K562 (cell line): ENCODE results near the gene RNF166. TPM values are rescaled to one million over a fixed set of nuclear protein-coding genes. Genes with fewer than 3 reads are reported as not detected.

Experiments
- ATAC-seq: fragments of 200-7000 bp; cut with Tn5 transposase; 3 replicates; pipeline ENCODE4 v1.9.1; 2020; ENCODE audit warnings: moderate library complexity
- BruUV-seq: library from RNA; stranded (reverse); fragments of 400-500 nt; replicated peaks from 2 replicates; lab custom pipeline; 2021; lab: Mats Ljungman, UMichigan
- CTCF ChIA-PET: fragments of 300-600 bp; formaldehyde crosslinking; extraction: SDS; loops from one replicate; lab custom pipeline; 2021; ENCODE audit warnings: low intra/inter-chr PET ratio; lab: Yijun Ruan, JAX
- POLR2A ChIA-PET: fragments of 300-600, 350-650 bp; sonication (Branson Sonifier 250); formaldehyde crosslinking; extraction: SDS; loops from one replicate; lab custom pipeline; 2021; ENCODE audit warnings: antibody characterized with exemption, inconsistent platforms; lab: Yijun Ruan, JAX
- DNase-seq, 4 experiments: peaks; one replicate each; pipeline versions ENCODE4 v3.0.0 to v3.0.0-alpha.2; 2011 to 2018; ENCODE audit warnings: low spot score in 3 of 4, mixed read lengths in 3 of 4; ENCODE audit errors: extremely low read depth in 1 of 4
- FAIRE-seq: peaks from 2 replicates; lab custom pipeline; 2011; peaks lifted over from hg19 to GRCh38; lab: Jason Lieb, UNC
- H2AFZ ChIP-seq: 2 replicates; pipeline ENCODE4 v1.6.0; 2011; ENCODE audit warnings: low read depth, low read length, control low read depth, inconsistent platforms
- H3K27ac ChIP-seq: fragments of 200-600 bp; 3 replicates; pipeline ENCODE4 v1.8.0; 2011; ENCODE audit warnings: low read depth, mild to moderate bottlenecking, control low read depth, inconsistent platforms, low read length, moderate library complexity, mixed read lengths; ENCODE audit errors: extremely low read depth
- H3K27me3 ChIP-seq, 2 experiments: fragments of 300-600 bp in 1 of 2; 2 replicates in 1 of 2; 3 replicates in 1 of 2; pipeline versions ENCODE4 v1.6.0 to v1.8.0; 2011; ENCODE audit warnings: inconsistent platforms in 2 of 2, low read length in 2 of 2, mild to moderate bottlenecking in 1 of 2, mixed read lengths in 1 of 2, moderate library complexity in 1 of 2; ENCODE audit not compliant: control insufficient read depth in 2 of 2, insufficient read depth in 2 of 2
- H3K36me3 ChIP-seq: fragments of 300-600 bp; 3 replicates; pipeline ENCODE4 v1.8.0; 2011; ENCODE audit warnings: mild to moderate bottlenecking, low read length, inconsistent platforms; ENCODE audit not compliant: control insufficient read depth, insufficient read depth
- H3K4me1 ChIP-seq, 2 experiments: fragments of 200-600 bp in 1 of 2; replicated peaks in 1 of 2; 2 replicates in 1 of 2; 3 replicates in 1 of 2; pipeline versions ENCODE4 v1.5.1 to v1.8.0; 2011; ENCODE audit warnings: inconsistent platforms in 2 of 2, low read length in 2 of 2, mild to moderate bottlenecking in 1 of 2, mixed read lengths in 1 of 2, moderate library complexity in 1 of 2; ENCODE audit not compliant: control insufficient read depth in 2 of 2, insufficient read depth in 2 of 2
- H3K4me2 ChIP-seq: 2 replicates; pipeline ENCODE4 v1.6.1; 2011; ENCODE audit warnings: low read length, control low read depth, inconsistent platforms, mixed read lengths; ENCODE audit not compliant: insufficient read depth
- H3K4me3 ChIP-seq: fragments of 200-600 bp; sonication (generic), shearing (Covaris generic); 2 replicates; pipeline ENCODE4 v1.5.1; 2016; ENCODE audit warnings: control low read depth, inconsistent platforms
- H3K79me2 ChIP-seq: fragments of 200-600 bp; 3 replicates; pipeline ENCODE4 v1.8.0; 2011; ENCODE audit warnings: low read length, inconsistent platforms; ENCODE audit not compliant: control insufficient read depth, insufficient read depth
- H3K9ac ChIP-seq, 2 experiments: 2 replicates each; pipeline versions ENCODE4 v1.6.0 to v1.6.1; 2011; ENCODE audit warnings: low read depth in 2 of 2, low read length in 2 of 2, control low read depth in 1 of 2, inconsistent platforms in 1 of 2, mild to moderate bottlenecking in 1 of 2, mixed read lengths in 1 of 2; ENCODE audit not compliant: insufficient read depth in 1 of 2
- H3K9me1 ChIP-seq: one replicate; pipeline ENCODE4 v1.6.0; 2011; ENCODE audit warnings: inconsistent platforms, mild to moderate bottlenecking, low read length, moderate library complexity; ENCODE audit not compliant: control insufficient read depth, insufficient read depth
- H3K9me3 ChIP-seq: replicated peaks from 2 replicates; pipeline ENCODE4 v1.5.1; 2011; ENCODE audit warnings: low read depth, low read length, inconsistent platforms; ENCODE audit not compliant: control insufficient read depth, insufficient read depth
- H4K20me1 ChIP-seq: replicated peaks from 2 replicates; pipeline ENCODE4 v1.6.1; 2011; ENCODE audit warnings: low read length, inconsistent platforms, mixed read lengths; ENCODE audit not compliant: control insufficient read depth, insufficient read depth
- DIDO1 ChIP-seq: fragments of 450-650 bp; IDR thresholded peaks from 2 replicates; pipeline ENCODE4 v1.6.1; 2016; ENCODE audit warnings: low read depth, missing biosample characterization, missing genetic modification characterization
- HNRNPL ChIP-seq: fragments of 200-400 bp; formaldehyde crosslinking; IDR thresholded peaks from 2 replicates; pipeline ENCODE4 v1.6.1; 2017; ENCODE audit warnings: low read depth, mild to moderate bottlenecking, low read length
- NFIC ChIP-seq: fragments of 450-650 bp; IDR thresholded peaks from 2 replicates; pipeline ENCODE4 v1.6.1; 2017; ENCODE audit warnings: mild to moderate bottlenecking, inconsistent platforms
- POLR2G ChIP-seq: fragments of 200-400 bp; formaldehyde crosslinking; IDR thresholded peaks from 2 replicates; pipeline ENCODE4 v1.6.1; 2017; ENCODE audit warnings: low read depth, mild to moderate bottlenecking, antibody characterized with exemption, low read length, moderate library complexity
- RBM22 ChIP-seq: fragments of 200-400 bp; formaldehyde crosslinking; IDR thresholded peaks from 2 replicates; pipeline ENCODE4 v1.6.1; 2018; ENCODE audit warnings: low read length, low read depth; ENCODE audit not compliant: poor library complexity, severe bottlenecking
- SP2 ChIP-seq: IDR thresholded peaks from 2 replicates; pipeline ENCODE4 v1.6.1; 2011; ENCODE audit warnings: mild to moderate bottlenecking, low read depth, low read length, moderate library complexity; ENCODE audit not compliant: poor library complexity, severe bottlenecking; ENCODE audit errors: extremely low read depth
- ZFX ChIP-seq: sonication (generic); formaldehyde crosslinking; IDR thresholded peaks from 2 replicates; pipeline ENCODE4 v1.8.0; 2022; ENCODE audit warnings: mild to moderate bottlenecking, missing genetic modification reagents, moderate library complexity
- WGBS: fragments of 100-300 bp; shearing (Covaris generic); methylation state at CpG from one replicate; pipeline ENCODE4 v1.1.6; 2016; ENCODE audit warnings: low coverage, mixed read lengths; ENCODE audit not compliant: insufficient coverage; ENCODE audit errors: missing lambda C conversion rate; 5-methylcytosine and 5-hydroxymethylcytosine counted together
- in situ Hi-C: fragments of 300-500 bp; cut with MboI; formaldehyde crosslinking; loops from 4 replicates; pipeline ENCODE4 v1.15.0; 2018; ENCODE audit warnings: inconsistent platforms, mixed read lengths
- intact Hi-C: fragments of 100-400 bp; cut with micrococcal nuclease; formaldehyde crosslinking; loops from 2 replicates; pipeline ENCODE4 v1.14.2; 2022
- polyA plus RNA-seq, 8 experiments: library from polyadenylated mRNA; depleted of rRNA in 4 of 8; stranded (reverse) in 5 of 8; unstranded in 3 of 8; fragments of >200 nt; fragmentation: Nextera tagmentation in 2 of 8; fragmentation: Illumina TruSeq in 1 of 8; extraction: Ambion mirVana in 2 of 8; extraction: Trizol in 1 of 8; gene quantifications; 2 replicates each; pipeline versions ENCODE4 v1.2.1 to v1.2.3, GENCODE V29; 2011 to 2014; ENCODE audit warnings: inconsistent platforms in 1 of 8, missing spikeins in 1 of 8
- total RNA-seq, 7 experiments: library from RNA; depleted of rRNA in 6 of 7; stranded (reverse); fragments of >200 nt in 6 of 7; fragmentation: Illumina TruSeq in 2 of 7; extraction: Trizol in 2 of 7; gene quantifications; 2 replicates each; pipeline versions ENCODE4 v1.2.1 to v1.2.3, GENCODE V29; 2011 to 2021; ENCODE audit warnings: low replicate concordance in 1 of 7
- TF ChIP-seq, protein P1 (sequence below): sonication (generic); formaldehyde crosslinking; IDR thresholded peaks from 2 replicates; pipeline ENCODE4 v1.8.1; 2023; ENCODE audit warnings: mild to moderate bottlenecking, missing genetic modification reagents
- TF ChIP-seq, protein P2 (sequence below): sonication (generic); formaldehyde crosslinking; IDR thresholded peaks from 2 replicates; pipeline ENCODE4 v1.8.0; 2022; ENCODE audit warnings: missing genetic modification reagents, mild to moderate bottlenecking, moderate library complexity, borderline replicate concordance

Gene RNF166
- total and polyA plus RNA-seq, 9 of the 15 experiments (the other 6 are each of a cell fraction or from before 2014, with no cell fraction given) = 0.56 to 60.3 (median 19.5) TPM

- POLR2A ChIA-PET = no interaction called here
- 84% methylated on average over 26 of the region's 30 CpGs for WGBS
- Histone ChIP-seq H3K4me2 (no peak overlapping the region), H3K27ac (no peak overlapping the region), H3K27me3 (no peaks in the 10 kb centered on the region), H3K4me1 (peaks cover 0 to 73% of the 10 kb centered on the region in 2 experiments; a peak in 2 of 5 replicates)
- no TSS peak for BruUV-seq
- TF ChIP-seq HNRNPL (peak; percentile 51; the same call in 1 of the 2 replicates), NFIC (peak; percentile 44; the same call in 1 of the 2 replicates), SP2 (no peak), ZFX (peak; percentile 28; the same call in 1 of the 2 replicates), POLR2G (peak; percentile 60; the same call in 1 of the 2 replicates), DIDO1 (tag) (no peak), RBM22 (peak; percentile 93)
- TF ChIP-seq, protein P1, sequence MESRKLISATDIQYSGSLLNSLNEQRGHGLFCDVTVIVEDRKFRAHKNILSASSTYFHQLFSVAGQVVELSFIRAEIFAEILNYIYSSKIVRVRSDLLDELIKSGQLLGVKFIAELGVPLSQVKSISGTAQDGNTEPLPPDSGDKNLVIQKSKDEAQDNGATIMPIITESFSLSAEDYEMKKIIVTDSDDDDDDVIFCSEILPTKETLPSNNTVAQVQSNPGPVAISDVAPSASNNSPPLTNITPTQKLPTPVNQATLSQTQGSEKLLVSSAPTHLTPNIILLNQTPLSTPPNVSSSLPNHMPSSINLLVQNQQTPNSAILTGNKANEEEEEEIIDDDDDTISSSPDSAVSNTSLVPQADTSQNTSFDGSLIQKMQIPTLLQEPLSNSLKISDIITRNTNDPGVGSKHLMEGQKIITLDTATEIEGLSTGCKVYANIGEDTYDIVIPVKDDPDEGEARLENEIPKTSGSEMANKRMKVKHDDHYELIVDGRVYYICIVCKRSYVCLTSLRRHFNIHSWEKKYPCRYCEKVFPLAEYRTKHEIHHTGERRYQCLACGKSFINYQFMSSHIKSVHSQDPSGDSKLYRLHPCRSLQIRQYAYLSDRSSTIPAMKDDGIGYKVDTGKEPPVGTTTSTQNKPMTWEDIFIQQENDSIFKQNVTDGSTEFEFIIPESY (CRISPR knock-in tag) = peak; percentile 42; the same call in 1 of the 2 replicates
- TF ChIP-seq, protein P2, sequence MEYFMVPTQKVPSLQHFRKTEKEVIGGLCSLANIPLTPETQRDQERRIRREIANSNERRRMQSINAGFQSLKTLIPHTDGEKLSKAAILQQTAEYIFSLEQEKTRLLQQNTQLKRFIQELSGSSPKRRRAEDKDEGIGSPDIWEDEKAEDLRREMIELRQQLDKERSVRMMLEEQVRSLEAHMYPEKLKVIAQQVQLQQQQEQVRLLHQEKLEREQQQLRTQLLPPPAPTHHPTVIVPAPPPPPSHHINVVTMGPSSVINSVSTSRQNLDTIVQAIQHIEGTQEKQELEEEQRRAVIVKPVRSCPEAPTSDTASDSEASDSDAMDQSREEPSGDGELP (CRISPR knock-in tag) = 0 out of 2 replicates have a peak, but pooled peaks have one; percentile 10
- TF ChIP-seq, all 486 proteins: peak for 7
- in situ Hi-C loops (no loop called here), intact Hi-C loops (no loop called here)
- no peak overlapping the region for H2AFZ ChIP-seq
- no peaks in the 10 kb centered on the region for H3K9me3 ChIP-seq
- H4K20me1 ChIP-seq = peaks cover 8% of the 10 kb centered on the region
- ATAC-seq (peak; percentile 30; the same call in 2 of the 3 replicates), DNase-seq (no peak), FAIRE-seq (no peak)
- peaks cover 85% of the 10 kb centered on the region for H3K36me3 ChIP-seq
- no peak overlapping the region for H3K9ac ChIP-seq
- peaks cover 7% of the 10 kb centered on the region; the same call in 2 of the 3 replicates for H3K79me2 ChIP-seq
- no peaks in the 10 kb centered on the region for H3K9me1 ChIP-seq
- CTCF ChIA-PET = interaction anchor here (0.6 kb wide), 1 partner anchor 16 kb away, joined by 3 read pairs; no protein-coding TSS in a partner anchor
- no peak overlapping the region for H3K4me3 ChIP-seq
These were observed 26.2 kb upstream of the RNF166 start for GRCh38 chr16:88732172-88732960.
